PFSK-1 (cell line): ENCODE results near the gene PRR15.

ENCODE experiments used
- FOXP2 ChIP-seq: optimal IDR thresholded peaks from 2 replicates; pipeline ENCODE3; 2011; ENCODE audit warnings: borderline replicate concordance, control low read depth, inconsistent platforms; ENCODE audit not compliant: insufficient read depth; ENCODE audit errors: extremely low read length, extremely low read depth
- POLR2AphosphoS5 ChIP-seq: IDR thresholded peaks from 2 replicates; pipeline ENCODE4 v1.6.1; 2012; ENCODE audit warnings: low read depth, mild to moderate bottlenecking, control low read depth, low read length, moderate library complexity
- REST ChIP-seq, 2 experiments: IDR thresholded peaks; 2 replicates each; pipeline versions ENCODE4 v1.6.1 to v1.8.0; 2011 to 2012; ENCODE audit warnings: low read depth in 2 of 2, low read length in 2 of 2, control low read depth in 1 of 2, inconsistent platforms in 1 of 2, mild to moderate bottlenecking in 1 of 2, moderate library complexity in 1 of 2; ENCODE audit not compliant: insufficient read depth in 1 of 2
- SIN3A ChIP-seq: IDR thresholded peaks from 2 replicates; pipeline ENCODE4 v1.6.1; 2012; ENCODE audit warnings: mild to moderate bottlenecking, low read length, moderate library complexity, borderline replicate concordance; ENCODE audit not compliant: insufficient read depth
- TAF1 ChIP-seq: IDR thresholded peaks from 2 replicates; pipeline ENCODE4 v1.6.1; 2012; ENCODE audit warnings: low read length, control low read depth, borderline replicate concordance; ENCODE audit not compliant: insufficient read depth

The PRR15 gene

GRCh38 chr7:29606287-29606721 lies 42.7 kb downstream of the PRR15 start:
- TF ChIP-seq SIN3A (no peak), TAF1 (no peak), REST (IDR thresholded peaks at IDR 0.05; ENCODE audit: insufficient read depth in 1 of 2, low read depth in 2 of 2, low read length in 2 of 2) (no peak), FOXP2 (no peak), POLR2AphosphoS5 (no peak)

- no peak for TF ChIP-seq REST (IDR thresholded peaks at IDR 0.05; ENCODE audit: insufficient read depth in 1 of 2, low read depth in 2 of 2, low read length in 2 of 2)
- no peak for TF ChIP-seq POLR2AphosphoS5
- TF ChIP-seq TAF1: no peak
Measured at GRCh38 chr7:29606830-29607229, 43.2 kb downstream of the PRR15 start.

- TF ChIP-seq TAF1: no peak
- no peak for TF ChIP-seq REST (IDR thresholded peaks at IDR 0.05; ENCODE audit: insufficient read depth in 1 of 2, low read depth in 2 of 2, low read length in 2 of 2)
- no peak for TF ChIP-seq FOXP2
- TF ChIP-seq SIN3A: no peak
- no peak for TF ChIP-seq POLR2AphosphoS5
Measured at GRCh38 chr7:29607259-29607658, 43.6 kb downstream of the PRR15 start.

GRCh38 chr7:29607889-29608288 lies 44.3 kb downstream of the PRR15 start:
- TF ChIP-seq REST (IDR thresholded peaks at IDR 0.05; ENCODE audit: insufficient read depth in 1 of 2, low read depth in 2 of 2, low read length in 2 of 2): no peak
- TF ChIP-seq SIN3A: no peak

GRCh38 chr7:29609162-29610037 lies 45.8 kb downstream of the PRR15 start:
- TF ChIP-seq REST (IDR thresholded peaks at IDR 0.05; ENCODE audit: insufficient read depth in 1 of 2, low read depth in 2 of 2, low read length in 2 of 2) (no peak), FOXP2 (no peak), TAF1 (no peak), POLR2AphosphoS5 (no peak), SIN3A (no peak)
